Caco-2 (cell line): Measurements from ENCODE around the gene SLK. TPM values are rescaled to one million over a fixed set of nuclear protein-coding genes. Genes with fewer than 3 reads are reported as not detected.

Experiments used
- BruUV-seq: library from RNA; stranded (reverse); fragments of 400-500 nt; replicated peaks from 2 replicates; lab custom pipeline; 2021; lab: Mats Ljungman, UMichigan
- CTCF ChIA-PET: fragments of 300-600 bp; sonication (Branson Sonifier 250); formaldehyde crosslinking; loops from one replicate; lab custom pipeline; 2022; ENCODE audit warnings: antibody characterized with exemption; lab: Charles Lee
- POLR2A ChIA-PET: fragments of 300-600 bp; sonication (Branson Sonifier 250); formaldehyde crosslinking; loops from one replicate; lab custom pipeline; 2022; ENCODE audit warnings: antibody characterized with exemption; lab: Charles Lee
- DNase-seq, 2 experiments: peaks; one replicate each; pipeline versions ENCODE4 v3.0.0 to v3.0.0-alpha.2; 2020 to 2022
- H3K27me3 ChIP-seq: replicated peaks from 2 replicates; pipeline ENCODE4 v1.6.0; 2011; ENCODE audit warnings: low read length; ENCODE audit not compliant: control insufficient read depth, insufficient read depth
- H3K36me3 ChIP-seq: 2 replicates; pipeline ENCODE4 v1.5.1; 2011; ENCODE audit warnings: low read length; ENCODE audit not compliant: control insufficient read depth, insufficient read depth
- H3K4me1 ChIP-seq: fragments of 250-450 bp; sonication (Bioruptor Pico); 2 replicates; pipeline ENCODE4 v1.5.1; 2020; ENCODE audit warnings: mild to moderate bottlenecking
- H3K4me3 ChIP-seq: 2 replicates; pipeline ENCODE4 v1.5.1; 2011; ENCODE audit warnings: low read depth, mild to moderate bottlenecking, control low read depth, low read length
- H3K9me3 ChIP-seq: fragments of 250-450 bp; sonication (Bioruptor Pico); 2 replicates; pipeline ENCODE4 v1.5.1; 2020; ENCODE audit warnings: mild to moderate bottlenecking, moderate library complexity
- H3K27ac Mint-ChIP-seq: one replicate; pipeline ENCODE4 v1.8.0; 2022; ENCODE audit warnings: mixed read lengths; ENCODE audit not compliant: unreplicated experiment
- H3K27me3 Mint-ChIP-seq: one replicate; pipeline ENCODE4 v1.8.0; 2022; ENCODE audit warnings: mixed read lengths; ENCODE audit not compliant: insufficient read depth, unreplicated experiment
- H3K36me3 Mint-ChIP-seq: one replicate; pipeline ENCODE4 v1.8.0; 2022; ENCODE audit warnings: mild to moderate bottlenecking, mixed read lengths; ENCODE audit not compliant: insufficient read depth, unreplicated experiment
- H3K4me1 Mint-ChIP-seq: one replicate; pipeline ENCODE4 v1.8.0; 2022; ENCODE audit warnings: low read depth, mixed read lengths; ENCODE audit not compliant: unreplicated experiment
- H3K4me3 Mint-ChIP-seq: one replicate; pipeline ENCODE4 v1.8.0; 2022; ENCODE audit warnings: mild to moderate bottlenecking, moderate library complexity, mixed read lengths; ENCODE audit not compliant: unreplicated experiment
- H3K9me3 Mint-ChIP-seq: one replicate; pipeline ENCODE4 v1.8.0; 2022; ENCODE audit warnings: mixed read lengths; ENCODE audit not compliant: unreplicated experiment
- intact Hi-C: fragments of 100-400 bp; cut with micrococcal nuclease; formaldehyde crosslinking; loops from one replicate; pipeline ENCODE4 v1.10.0; 2022; ENCODE audit not compliant: unreplicated experiment
- total RNA-seq: library from RNA; stranded (reverse); gene quantifications from 2 replicates; pipeline ENCODE4 v1.2.3, GENCODE V29; 2022
- TF ChIP-seq, protein P1 (sequence below), 2 experiments: fragments of 200-600 bp in 1 of 2; IDR thresholded peaks; 1 replicate in 1 of 2; 2 replicates in 1 of 2; pipeline versions ENCODE4 v1.5.1 to v1.8.0; 2011 to 2022; ENCODE audit warnings: antibody characterized with exemption in 1 of 2, control low read depth in 1 of 2, inconsistent platforms in 1 of 2, low read depth in 1 of 2, low read length in 1 of 2, mild to moderate bottlenecking in 1 of 2, moderate library complexity in 1 of 2; ENCODE audit not compliant: insufficient read depth in 1 of 2, severe bottlenecking in 1 of 2, unreplicated experiment in 1 of 2

Gene SLK
- total RNA-seq, 1 experiment from 2014 or later: 39.5 TPM

DNA sequence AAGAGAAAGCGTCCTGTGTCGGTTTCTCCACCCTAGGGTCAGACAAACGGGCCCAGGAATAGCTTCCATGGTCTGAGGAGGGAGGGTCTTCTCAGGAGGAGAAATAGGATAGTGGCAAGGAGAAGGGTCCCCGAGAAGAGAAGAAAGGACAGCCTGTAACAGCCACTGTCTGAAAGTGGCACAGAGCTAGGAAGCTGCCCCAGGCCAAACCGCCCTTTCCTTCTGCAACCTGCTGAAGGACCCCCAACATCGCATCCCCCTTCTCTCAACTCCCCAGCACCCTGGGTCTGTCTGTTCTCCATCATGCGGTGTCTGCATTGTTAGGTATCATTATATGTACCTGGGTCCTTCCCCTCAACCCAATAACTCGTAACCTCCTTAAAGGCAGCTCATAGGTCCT is 71.6 kb downstream of the SLK start:
- POLR2A ChIA-PET: no interaction called here
- BruUV-seq: no TSS peak
- H3K9me3 ChIP-seq: no peaks in the 10 kb centered on the region

GRCh38 chr10:104038958-104039752 is 72.2 kb downstream of the SLK start:
- Histone ChIP-seq H3K27me3 (no peaks in the 10 kb centered on the region), H3K9me3 (no peaks in the 10 kb centered on the region), H3K36me3 (no peaks in the 10 kb centered on the region), H3K4me1 (no peaks in the 10 kb centered on the region), H3K4me3 (no peak overlapping the region)
- ChIA-PET CTCF (no interaction called here), POLR2A (no interaction called here)
- H3K36me3 Mint-ChIP-seq: peaks cover 13% of the 10 kb centered on the region
- H3K27ac Mint-ChIP-seq: no peak overlapping the region
- H3K4me3 Mint-ChIP-seq: no peak overlapping the region
- intact Hi-C loops: no loop called here
- BruUV-seq: no TSS peak
- no peaks in the 10 kb centered on the region for H3K9me3 Mint-ChIP-seq
- H3K27me3 Mint-ChIP-seq: no peaks in the 10 kb centered on the region
- DNase-seq: no peak
- H3K4me1 Mint-ChIP-seq: no peaks in the 10 kb centered on the region
- TF ChIP-seq, protein P1, sequence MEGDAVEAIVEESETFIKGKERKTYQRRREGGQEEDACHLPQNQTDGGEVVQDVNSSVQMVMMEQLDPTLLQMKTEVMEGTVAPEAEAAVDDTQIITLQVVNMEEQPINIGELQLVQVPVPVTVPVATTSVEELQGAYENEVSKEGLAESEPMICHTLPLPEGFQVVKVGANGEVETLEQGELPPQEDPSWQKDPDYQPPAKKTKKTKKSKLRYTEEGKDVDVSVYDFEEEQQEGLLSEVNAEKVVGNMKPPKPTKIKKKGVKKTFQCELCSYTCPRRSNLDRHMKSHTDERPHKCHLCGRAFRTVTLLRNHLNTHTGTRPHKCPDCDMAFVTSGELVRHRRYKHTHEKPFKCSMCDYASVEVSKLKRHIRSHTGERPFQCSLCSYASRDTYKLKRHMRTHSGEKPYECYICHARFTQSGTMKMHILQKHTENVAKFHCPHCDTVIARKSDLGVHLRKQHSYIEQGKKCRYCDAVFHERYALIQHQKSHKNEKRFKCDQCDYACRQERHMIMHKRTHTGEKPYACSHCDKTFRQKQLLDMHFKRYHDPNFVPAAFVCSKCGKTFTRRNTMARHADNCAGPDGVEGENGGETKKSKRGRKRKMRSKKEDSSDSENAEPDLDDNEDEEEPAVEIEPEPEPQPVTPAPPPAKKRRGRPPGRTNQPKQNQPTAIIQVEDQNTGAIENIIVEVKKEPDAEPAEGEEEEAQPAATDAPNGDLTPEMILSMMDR (IDR thresholded peaks at IDR 0.05; ENCODE audit: insufficient read depth in 1 of 2, low read depth in 1 of 2, low read length in 1 of 2, severe bottlenecking in 1 of 2, unreplicated experiment in 1 of 2): no peak

More for the DNA sequence above, 71.6 kb downstream of the SLK start:
- CTCF ChIA-PET: interaction anchor here (0.7 kb wide), 1 partner anchor 258 kb away, joined by 3 read pairs; no protein-coding TSS in a partner anchor
- TF ChIP-seq, protein P1 (IDR thresholded peaks at IDR 0.05; ENCODE audit: insufficient read depth in 1 of 2, low read depth in 1 of 2, low read length in 1 of 2, severe bottlenecking in 1 of 2, unreplicated experiment in 1 of 2): no peak
- H3K9me3 Mint-ChIP-seq: no peaks in the 10 kb centered on the region
- Histone ChIP-seq H3K4me1 (no peaks in the 10 kb centered on the region), H3K4me3 (no peak overlapping the region), H3K36me3 (no peaks in the 10 kb centered on the region), H3K27me3 (no peaks in the 10 kb centered on the region)
- H3K36me3 Mint-ChIP-seq: peaks cover 15% of the 10 kb centered on the region
- H3K27me3 Mint-ChIP-seq: no peaks in the 10 kb centered on the region
- no peak for DNase-seq
- no peak overlapping the region for H3K4me3 Mint-ChIP-seq
- intact Hi-C loops: no loop called here
- H3K27ac Mint-ChIP-seq: no peak overlapping the region
- no peaks in the 10 kb centered on the region for H3K4me1 Mint-ChIP-seq

DNA sequence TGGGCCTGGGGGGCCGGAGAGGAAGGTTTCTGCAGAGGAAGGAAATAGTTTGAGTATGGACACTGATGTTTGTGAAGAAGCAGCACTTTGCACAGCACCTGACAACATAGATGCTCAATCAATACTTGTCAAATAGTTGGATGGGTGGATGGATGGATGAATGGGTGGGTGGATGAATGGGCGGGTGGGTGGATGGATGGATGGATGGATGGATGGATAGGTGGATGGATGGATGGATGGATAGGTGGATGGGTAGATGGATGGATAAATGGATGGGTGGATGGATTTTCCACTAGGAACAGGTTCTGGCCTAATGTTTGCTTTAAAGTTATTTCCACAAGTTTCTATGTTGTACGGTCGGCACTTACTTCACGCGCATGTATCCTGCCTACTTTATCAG is 73.4 kb downstream of the SLK start:
- H3K27me3 Mint-ChIP-seq: no peaks in the 10 kb centered on the region
- H3K36me3 Mint-ChIP-seq: peaks cover 7% of the 10 kb centered on the region
- Histone ChIP-seq H3K9me3 (no peaks in the 10 kb centered on the region), H3K4me3 (no peak overlapping the region), H3K27me3 (no peaks in the 10 kb centered on the region), H3K36me3 (no peaks in the 10 kb centered on the region), H3K4me1 (no peaks in the 10 kb centered on the region; the same call in 1 of the 2 replicates)
- DNase-seq: no peak
- no TSS peak for BruUV-seq
- ChIA-PET POLR2A (no interaction called here), CTCF (no interaction called here)
- intact Hi-C loops: no loop called here
- H3K9me3 Mint-ChIP-seq: no peaks in the 10 kb centered on the region
- TF ChIP-seq, protein P1 (IDR thresholded peaks at IDR 0.05; ENCODE audit: insufficient read depth in 1 of 2, low read depth in 1 of 2, low read length in 1 of 2, severe bottlenecking in 1 of 2, unreplicated experiment in 1 of 2): no peak
- no peaks in the 10 kb centered on the region for H3K4me1 Mint-ChIP-seq
- H3K4me3 Mint-ChIP-seq: no peak overlapping the region
- no peak overlapping the region for H3K27ac Mint-ChIP-seq
